Stimulated activated CD4-positive, alpha-beta T cell treated with anti-CD3 and anti-CD28 coated beads, Interleukin-1b, Interleukin-23, amount 100 ng/mL, for 1 hour (primary cell): ENCODE measurements around the gene AFF3.
"Not testable (repeated sequence)": the region's sequence is repeated elsewhere in the genome, so short reads cannot be mapped to it uniquely, and the experiment has no call there.

Source experiments
- DNase-seq, 2 donors: peaks; one replicate each; pipeline ENCODE4 v3.0.0-alpha.2; 2020; ENCODE audit warnings: low read depth in 2 of 2

Gene AFF3, protein sequence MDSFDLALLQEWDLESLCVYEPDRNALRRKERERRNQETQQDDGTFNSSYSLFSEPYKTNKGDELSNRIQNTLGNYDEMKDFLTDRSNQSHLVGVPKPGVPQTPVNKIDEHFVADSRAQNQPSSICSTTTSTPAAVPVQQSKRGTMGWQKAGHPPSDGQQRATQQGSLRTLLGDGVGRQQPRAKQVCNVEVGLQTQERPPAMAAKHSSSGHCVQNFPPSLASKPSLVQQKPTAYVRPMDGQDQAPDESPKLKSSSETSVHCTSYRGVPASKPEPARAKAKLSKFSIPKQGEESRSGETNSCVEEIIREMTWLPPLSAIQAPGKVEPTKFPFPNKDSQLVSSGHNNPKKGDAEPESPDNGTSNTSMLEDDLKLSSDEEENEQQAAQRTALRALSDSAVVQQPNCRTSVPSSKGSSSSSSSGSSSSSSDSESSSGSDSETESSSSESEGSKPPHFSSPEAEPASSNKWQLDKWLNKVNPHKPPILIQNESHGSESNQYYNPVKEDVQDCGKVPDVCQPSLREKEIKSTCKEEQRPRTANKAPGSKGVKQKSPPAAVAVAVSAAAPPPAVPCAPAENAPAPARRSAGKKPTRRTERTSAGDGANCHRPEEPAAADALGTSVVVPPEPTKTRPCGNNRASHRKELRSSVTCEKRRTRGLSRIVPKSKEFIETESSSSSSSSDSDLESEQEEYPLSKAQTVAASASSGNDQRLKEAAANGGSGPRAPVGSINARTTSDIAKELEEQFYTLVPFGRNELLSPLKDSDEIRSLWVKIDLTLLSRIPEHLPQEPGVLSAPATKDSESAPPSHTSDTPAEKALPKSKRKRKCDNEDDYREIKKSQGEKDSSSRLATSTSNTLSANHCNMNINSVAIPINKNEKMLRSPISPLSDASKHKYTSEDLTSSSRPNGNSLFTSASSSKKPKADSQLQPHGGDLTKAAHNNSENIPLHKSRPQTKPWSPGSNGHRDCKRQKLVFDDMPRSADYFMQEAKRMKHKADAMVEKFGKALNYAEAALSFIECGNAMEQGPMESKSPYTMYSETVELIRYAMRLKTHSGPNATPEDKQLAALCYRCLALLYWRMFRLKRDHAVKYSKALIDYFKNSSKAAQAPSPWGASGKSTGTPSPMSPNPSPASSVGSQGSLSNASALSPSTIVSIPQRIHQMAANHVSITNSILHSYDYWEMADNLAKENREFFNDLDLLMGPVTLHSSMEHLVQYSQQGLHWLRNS (N-terminal part only)

DNA sequence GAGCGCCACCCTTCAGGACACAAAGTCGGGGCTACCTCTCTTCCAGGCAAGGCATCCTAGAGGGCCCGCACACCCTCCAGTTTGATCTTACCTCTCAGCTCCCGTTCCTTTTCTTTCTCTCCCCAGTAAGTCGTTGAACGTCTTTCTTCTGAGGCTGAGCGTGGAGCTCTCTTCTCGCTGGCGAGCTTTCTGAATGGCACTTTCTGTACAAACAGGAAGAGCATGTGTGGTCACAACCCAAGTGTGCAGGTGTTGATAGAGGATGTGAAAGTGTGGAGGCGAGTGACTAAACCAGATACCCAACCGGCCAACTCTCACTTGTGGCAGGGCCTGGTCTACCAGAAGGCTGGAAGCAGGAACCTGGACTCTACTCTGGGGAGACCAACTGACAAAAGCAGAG is at the start of gene AFF3:
Gene AFF3 (minus strand): TSS at position 198 of the 400 bp plus-strand sequence. CDS start 38,136 bp downstream, outside the sequence.
- DNase-seq = no peak

DNA sequence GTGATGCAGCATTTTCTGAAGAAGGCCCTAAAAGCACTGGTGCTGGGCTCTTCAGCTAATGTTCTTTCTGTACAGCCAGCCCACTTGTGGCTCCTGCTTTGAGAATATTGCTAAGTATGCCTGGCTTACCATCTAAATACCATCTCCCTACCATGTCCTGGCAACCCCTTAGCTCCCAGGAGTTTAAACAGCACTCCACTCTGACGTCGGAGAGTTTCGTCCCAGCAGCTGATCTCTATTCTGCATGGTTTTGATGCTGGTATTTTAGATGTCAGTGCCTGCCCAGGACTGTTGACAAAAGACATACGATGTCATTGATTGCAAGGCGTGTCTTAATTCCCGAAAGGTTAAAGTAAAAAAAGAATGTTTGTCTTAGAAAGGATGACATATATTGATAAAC is 47.0 kb upstream of the AFF3 start:
- no peak for DNase-seq

- no peak for DNase-seq
Measured at GRCh38 chr2:100188326-100188725, 45.9 kb upstream of the AFF3 start.

- no peak for DNase-seq
Measured at GRCh38 chr2:100186126-100186525, 43.7 kb upstream of the AFF3 start.

DNA sequence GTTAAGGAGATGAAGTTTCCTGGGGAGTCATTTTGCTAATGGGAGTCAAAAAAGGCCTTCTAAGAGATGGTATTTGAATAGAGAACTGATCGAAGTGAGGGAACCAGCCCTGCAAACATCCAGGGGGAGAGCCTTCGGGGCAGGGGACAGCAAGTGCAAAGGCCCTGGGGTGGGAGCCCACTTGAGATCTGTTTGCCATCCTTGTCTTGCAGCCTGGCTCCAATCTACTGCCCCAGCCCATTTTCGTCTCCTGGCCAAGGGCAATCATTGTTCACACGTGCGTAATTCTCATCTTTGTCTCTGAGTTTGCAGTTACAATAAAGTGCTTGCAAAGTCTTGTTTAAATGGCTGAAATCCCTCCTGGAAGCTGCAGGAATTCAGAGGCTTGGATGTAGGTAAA is 43.1 kb upstream of the AFF3 start:
- no peak for DNase-seq

- DNase-seq = no peak
Measured at GRCh38 chr2:100185105-100185504, 42.7 kb upstream of the AFF3 start.

- no peak for DNase-seq
Measured at GRCh38 chr2:100184055-100184737, 41.8 kb upstream of the AFF3 start.

GRCh38 chr2:100182494-100183361 is 40.3 kb upstream of the AFF3 start:
- no peak for DNase-seq

DNA sequence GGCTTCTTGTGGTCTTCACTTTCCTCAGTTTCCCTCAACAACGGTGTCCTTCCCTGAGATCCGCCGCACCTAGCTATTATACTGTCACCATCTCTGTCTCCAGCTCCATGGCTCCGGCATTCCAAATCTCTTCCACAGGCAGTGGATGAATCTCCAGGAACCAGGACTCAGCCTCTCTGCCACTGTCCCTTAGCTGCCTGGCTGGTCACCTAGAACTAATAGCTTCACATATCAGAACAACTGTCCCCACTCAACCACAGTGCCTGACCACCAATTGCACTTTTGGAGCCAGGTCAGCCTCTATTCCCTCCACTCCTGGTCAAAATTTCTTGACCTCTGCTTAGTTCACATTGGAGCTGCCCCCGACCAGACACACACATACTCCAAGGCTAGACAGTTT is 38.1 kb upstream of the AFF3 start:
- DNase-seq = no peak

- DNase-seq = no peak
Measured at GRCh38 chr2:100179806-100180205, 37.4 kb upstream of the AFF3 start.

DNA sequence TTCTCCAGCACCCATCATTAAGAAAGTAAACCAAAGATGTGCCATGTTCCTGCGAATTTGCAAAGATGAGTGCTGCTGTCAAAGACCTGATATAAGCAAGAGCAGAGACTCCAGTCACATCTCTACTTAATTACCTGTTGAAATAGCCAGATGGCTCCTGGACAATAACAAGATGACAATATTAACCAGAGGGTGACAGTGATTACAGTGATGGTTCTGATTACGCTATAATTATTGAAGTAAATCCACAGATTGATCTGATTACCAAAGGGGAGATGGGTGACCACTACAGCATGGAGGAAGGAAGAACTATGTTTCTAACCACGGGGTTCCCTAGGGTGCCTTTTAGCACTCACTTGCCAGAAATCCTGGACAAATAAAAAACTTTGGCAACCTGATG is 36.5 kb upstream of the AFF3 start:
- no peak for DNase-seq

GRCh38 chr2:100178085-100178788 is 35.8 kb upstream of the AFF3 start:
- DNase-seq = no peak

DNA sequence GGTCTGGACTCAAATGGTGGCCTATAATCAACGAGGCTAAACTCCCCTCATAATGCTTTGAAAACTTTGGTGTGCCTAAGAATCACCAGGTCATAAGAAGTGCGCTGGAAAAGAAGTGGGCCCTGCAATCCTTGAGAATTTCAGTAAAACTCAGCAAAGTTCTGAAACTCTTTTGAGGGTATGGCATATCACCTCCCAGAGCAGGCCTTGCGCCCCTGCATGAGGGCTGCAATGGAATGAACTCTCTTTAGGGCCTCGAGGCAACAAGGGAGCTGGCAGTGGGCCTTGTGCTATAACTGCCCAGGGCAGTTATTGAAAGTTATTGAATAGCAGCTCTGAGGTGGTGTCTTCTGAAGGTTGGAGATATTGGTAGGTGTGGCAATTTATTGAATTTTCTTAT is 34.5 kb upstream of the AFF3 start:
- DNase-seq = no peak

DNA sequence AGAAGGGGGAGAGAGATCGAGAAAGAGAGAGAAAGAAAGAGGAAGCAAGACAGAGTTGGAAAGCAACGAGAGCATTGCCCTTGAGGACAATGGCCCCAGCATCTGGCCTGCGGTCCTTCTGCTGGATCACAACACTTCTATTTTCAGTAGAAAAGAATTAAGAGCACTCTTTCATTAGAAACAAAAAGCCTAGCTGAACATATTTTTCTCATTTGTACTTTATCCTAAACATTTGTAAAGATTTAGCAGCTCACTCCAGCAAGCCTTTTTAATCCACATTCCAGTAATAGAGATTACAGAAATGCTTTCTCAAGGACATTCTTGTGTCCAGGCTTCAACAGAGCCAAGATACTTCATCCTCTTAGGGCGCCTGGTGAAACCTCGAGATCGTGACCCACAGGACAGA is 31.6 kb upstream of the AFF3 start:
- no peak for DNase-seq

GRCh38 chr2:100166701-100167100 is 24.3 kb upstream of the AFF3 start:
- no peak for DNase-seq

GRCh38 chr2:100163605-100164004 is 21.2 kb upstream of the AFF3 start:
- no peak for DNase-seq

DNA sequence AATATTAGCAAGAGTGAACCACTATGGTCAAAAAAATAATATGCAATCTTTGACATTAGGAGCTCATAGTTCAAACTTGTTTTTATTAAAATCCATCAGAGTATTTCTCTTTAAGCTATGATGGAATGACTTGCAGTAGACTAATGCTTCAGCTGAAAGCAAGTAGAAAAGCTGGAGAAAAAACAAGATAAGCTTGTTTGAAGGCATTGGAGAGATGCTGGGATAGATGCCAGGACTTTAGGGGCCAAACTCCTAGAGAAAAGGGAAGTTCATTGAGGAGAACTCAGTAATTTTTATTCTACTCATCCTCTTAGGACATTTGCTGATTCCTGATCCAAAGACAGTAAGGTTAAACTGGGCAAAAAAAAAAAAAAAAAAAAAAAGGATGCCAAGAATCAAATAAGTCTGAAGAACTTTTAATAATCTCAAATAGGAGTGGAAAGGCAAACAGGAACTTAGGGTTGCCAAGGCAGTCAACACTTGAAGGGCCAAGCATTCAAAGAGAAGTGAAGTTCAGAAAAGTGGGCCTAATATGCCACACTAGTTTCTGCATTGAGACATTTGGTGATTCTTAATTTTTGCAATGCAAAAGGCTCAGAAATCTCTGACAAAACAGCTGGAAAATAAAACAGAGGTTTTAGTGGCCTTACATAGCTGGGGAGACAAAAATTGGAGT is 19.7 kb upstream of the AFF3 start:
- no peak for DNase-seq

GRCh38 chr2:100160396-100160795 is 18.0 kb upstream of the AFF3 start:
- DNase-seq = no peak

GRCh38 chr2:100151832-100152231 is 9.4 kb upstream of the AFF3 start:
- not testable (repeated sequence) for DNase-seq
